K562 (cell line): ENCODE results near the gene CSNK1D. TPM values are rescaled to one million over a fixed set of nuclear protein-coding genes. Genes with fewer than 3 reads are reported as not detected.

Source experiments
- DEAF1 ChIP-seq: fragments of 450-650 bp; formaldehyde crosslinking; IDR thresholded peaks from 2 replicates; pipeline ENCODE4 v1.4.0; 2020; ENCODE audit warnings: mild to moderate bottlenecking, moderate library complexity
- E2F5 ChIP-seq: sonication (generic); formaldehyde crosslinking; IDR thresholded peaks from 2 replicates; pipeline ENCODE4 v1.8.0; 2022; ENCODE audit warnings: mild to moderate bottlenecking, missing genetic modification reagents
- FOXA1 ChIP-seq: fragments of 450-650 bp; IDR thresholded peaks from 2 replicates; pipeline ENCODE4 v1.6.1; 2016; ENCODE audit warnings: mild to moderate bottlenecking, borderline replicate concordance
- PBX2 ChIP-seq, 2 experiments: IDR thresholded peaks in 1 of 2; conservative IDR thresholded peaks in 1 of 2; 2 replicates each; pipeline ENCODE4 v1.6.1; 2016; ENCODE audit warnings: low read depth in 2 of 2, mild to moderate bottlenecking in 1 of 2, missing compliant biosample characterization in 1 of 2, missing genetic modification characterization in 1 of 2, moderate library complexity in 1 of 2
- YY1 ChIP-seq, 3 experiments: IDR thresholded peaks; 2 replicates each; pipeline ENCODE4 v1.6.1; 2011; ENCODE audit warnings: low read length in 2 of 3, mild to moderate bottlenecking in 2 of 3, moderate library complexity in 2 of 3, borderline replicate concordance in 1 of 3, control low read depth in 1 of 3, low read depth in 1 of 3; ENCODE audit not compliant: insufficient read depth in 3 of 3, insufficient replicate concordance in 2 of 3, control insufficient read depth in 1 of 3, insufficient read length in 1 of 3; ENCODE audit errors: extremely low read depth in 1 of 3
- ZNF232 ChIP-seq: sonication (generic); formaldehyde crosslinking; IDR thresholded peaks from 2 replicates; pipeline ENCODE4 v1.8.0; 2022; ENCODE audit warnings: mild to moderate bottlenecking, missing genetic modification reagents
- polyA plus RNA-seq, 8 experiments: library from polyadenylated mRNA; depleted of rRNA in 4 of 8; stranded (reverse) in 5 of 8; unstranded in 3 of 8; fragments of >200 nt; fragmentation: Nextera tagmentation in 2 of 8; fragmentation: Illumina TruSeq in 1 of 8; extraction: Ambion mirVana in 2 of 8; extraction: Trizol in 1 of 8; gene quantifications; 2 replicates each; pipeline versions ENCODE4 v1.2.1 to v1.2.3, GENCODE V29; 2011 to 2014; ENCODE audit warnings: inconsistent platforms in 1 of 8, missing spikeins in 1 of 8
- total RNA-seq, 7 experiments: library from RNA; depleted of rRNA in 6 of 7; stranded (reverse); fragments of >200 nt in 6 of 7; fragmentation: Illumina TruSeq in 2 of 7; extraction: Trizol in 2 of 7; gene quantifications; 2 replicates each; pipeline versions ENCODE4 v1.2.1 to v1.2.3, GENCODE V29; 2011 to 2021; ENCODE audit warnings: low replicate concordance in 1 of 7

CSNK1D gene
- total and polyA plus RNA-seq, 9 of the 15 experiments (the other 6 are each of a cell fraction or from before 2014, with no cell fraction given) = 6.5 to 133 (median 41.3) TPM

DNA sequence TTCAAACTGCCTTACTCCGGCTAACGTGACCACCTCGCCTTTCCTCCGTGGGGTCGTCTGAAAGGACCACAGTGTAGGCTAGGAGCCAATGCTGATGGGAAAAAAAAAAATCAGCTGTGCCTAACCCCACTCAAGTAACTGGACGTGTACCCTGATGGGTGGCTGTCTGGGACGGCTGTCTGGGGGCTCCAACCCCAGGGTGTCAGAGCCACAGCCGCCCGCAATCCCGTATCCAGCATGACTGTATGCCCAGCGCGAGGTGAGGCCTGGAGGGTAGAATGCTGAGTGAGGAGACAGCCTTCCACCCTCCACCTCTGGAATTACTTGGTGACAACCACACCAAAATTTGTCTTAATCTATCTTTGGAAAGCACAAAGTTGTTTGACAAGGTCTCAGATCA, 2.8 kb downstream of the CSNK1D start (continued):
- TF ChIP-seq DEAF1 (CRISPR knock-in tag) (no peak), E2F5 (CRISPR knock-in tag) (no peak), FOXA1 (no peak), PBX2 (CRISPR knock-in tag; IDR thresholded peaks at IDR 0.05; ENCODE audit: low read depth) (no peak), PBX2 (tag; conservative IDR thresholded peaks at IDR 0.05; ENCODE audit: low read depth) (no peak), YY1 (IDR thresholded peaks at IDR 0.05; ENCODE audit: borderline replicate concordance in 1 of 3, control insufficient read depth in 1 of 3, extremely low read depth in 1 of 3, insufficient read depth in 3 of 3, insufficient read length in 1 of 3, insufficient replicate concordance in 2 of 3, low read depth in 1 of 3, low read length in 2 of 3) (no peak), ZNF232 (CRISPR knock-in tag) (no peak)
